ENCODE data around the gene KCNJ10.

DNA sequence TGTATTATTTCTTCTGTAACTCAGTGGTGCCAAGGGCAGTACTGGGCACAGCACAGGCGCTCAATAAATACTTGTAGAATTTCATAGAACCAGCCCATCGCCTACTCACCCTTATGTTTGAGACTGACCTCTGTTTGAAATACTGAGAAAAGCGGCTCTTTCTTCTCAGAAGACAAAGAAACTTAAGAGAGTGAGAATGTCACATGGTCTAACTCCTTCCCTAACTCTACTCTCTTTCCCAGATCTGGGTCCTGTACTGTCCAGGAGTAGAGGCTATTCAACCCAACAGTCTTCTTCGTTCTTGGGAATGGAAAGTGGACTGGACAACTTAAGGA lies 24.3 kb upstream of the KCNJ10 start:
- TF ChIP-seq POLR2AphosphoS5 (IDR thresholded peaks at IDR 0.05; ENCODE audit: low read depth, low read length): no peak
- no peak for TF ChIP-seq TAF1 (IDR thresholded peaks at IDR 0.05; ENCODE audit: borderline replicate concordance, insufficient read depth, low read length)
- TF ChIP-seq, protein P1, sequence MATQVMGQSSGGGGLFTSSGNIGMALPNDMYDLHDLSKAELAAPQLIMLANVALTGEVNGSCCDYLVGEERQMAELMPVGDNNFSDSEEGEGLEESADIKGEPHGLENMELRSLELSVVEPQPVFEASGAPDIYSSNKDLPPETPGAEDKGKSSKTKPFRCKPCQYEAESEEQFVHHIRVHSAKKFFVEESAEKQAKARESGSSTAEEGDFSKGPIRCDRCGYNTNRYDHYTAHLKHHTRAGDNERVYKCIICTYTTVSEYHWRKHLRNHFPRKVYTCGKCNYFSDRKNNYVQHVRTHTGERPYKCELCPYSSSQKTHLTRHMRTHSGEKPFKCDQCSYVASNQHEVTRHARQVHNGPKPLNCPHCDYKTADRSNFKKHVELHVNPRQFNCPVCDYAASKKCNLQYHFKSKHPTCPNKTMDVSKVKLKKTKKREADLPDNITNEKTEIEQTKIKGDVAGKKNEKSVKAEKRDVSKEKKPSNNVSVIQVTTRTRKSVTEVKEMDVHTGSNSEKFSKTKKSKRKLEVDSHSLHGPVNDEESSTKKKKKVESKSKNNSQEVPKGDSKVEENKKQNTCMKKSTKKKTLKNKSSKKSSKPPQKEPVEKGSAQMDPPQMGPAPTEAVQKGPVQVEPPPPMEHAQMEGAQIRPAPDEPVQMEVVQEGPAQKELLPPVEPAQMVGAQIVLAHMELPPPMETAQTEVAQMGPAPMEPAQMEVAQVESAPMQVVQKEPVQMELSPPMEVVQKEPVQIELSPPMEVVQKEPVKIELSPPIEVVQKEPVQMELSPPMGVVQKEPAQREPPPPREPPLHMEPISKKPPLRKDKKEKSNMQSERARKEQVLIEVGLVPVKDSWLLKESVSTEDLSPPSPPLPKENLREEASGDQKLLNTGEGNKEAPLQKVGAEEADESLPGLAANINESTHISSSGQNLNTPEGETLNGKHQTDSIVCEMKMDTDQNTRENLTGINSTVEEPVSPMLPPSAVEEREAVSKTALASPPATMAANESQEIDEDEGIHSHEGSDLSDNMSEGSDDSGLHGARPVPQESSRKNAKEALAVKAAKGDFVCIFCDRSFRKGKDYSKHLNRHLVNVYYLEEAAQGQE (IDR thresholded peaks at IDR 0.05; ENCODE audit: insufficient read depth in 1 of 2, low read depth in 2 of 2, low read length in 2 of 2): no peak
- TF ChIP-seq SIN3A (IDR thresholded peaks at IDR 0.05; ENCODE audit: borderline replicate concordance, insufficient read depth, low read length): no peak

Measured in PFSK-1 (cell line).